Activated T-cell treated with anti-CD3 and anti-CD28 coated beads, Interleukin-2, amount 50 U/mL, for 4 hours (primary cell): ENCODE measurements around the gene CISH. TPM values are rescaled to one million over a fixed set of nuclear protein-coding genes. Genes with fewer than 3 reads are reported as not detected.

ENCODE experiments used
- ATAC-seq, 2 donors: fragments of 200-7000 bp; cut with Tn5 transposase; one replicate each; pipeline ENCODE4 v1.10.0; 2021
- DNase-seq: peaks from one replicate; pipeline ENCODE4 v3.0.0-alpha.2; 2020
- H3K27me3 Mint-ChIP-seq: one replicate; pipeline ENCODE4 v1.8.0; 2021; ENCODE audit warnings: low read depth, mixed read lengths
- H3K36me3 Mint-ChIP-seq: one replicate; pipeline ENCODE4 v1.8.0; 2022; ENCODE audit warnings: mixed read lengths; ENCODE audit not compliant: insufficient read depth
- H3K4me1 Mint-ChIP-seq: one replicate; pipeline ENCODE4 v1.8.0; 2021; ENCODE audit warnings: low read depth, mixed read lengths
- H3K4me3 Mint-ChIP-seq: one replicate; pipeline ENCODE4 v1.8.0; 2021; ENCODE audit warnings: mild to moderate bottlenecking, moderate library complexity, mixed read lengths
- H3K9me3 Mint-ChIP-seq: one replicate; pipeline ENCODE4 v1.8.0; 2021; ENCODE audit warnings: mixed read lengths
- total RNA-seq, 3 donors: library from RNA; stranded (reverse); gene quantifications; one replicate each; pipeline ENCODE4 v1.2.1, GENCODE V29; 2021

The CISH gene
- total RNA-seq, 3 donors from 2014 or later, result 223 to 268 (median 229) TPM

- Mint-ChIP-seq H3K4me3 (peak overlapping the region; percentile 51), H3K4me1 (peaks cover 88% of the 10 kb centered on the region), H3K9me3 (no peaks in the 10 kb centered on the region), H3K36me3 (peaks cover 50% of the 10 kb centered on the region), H3K27me3 (no peaks in the 10 kb centered on the region)
- ATAC-seq (no peak), DNase-seq (no peak)
Observed at GRCh38 chr3:50603261-50604109, 8.1 kb downstream of the CISH start.

DNA sequence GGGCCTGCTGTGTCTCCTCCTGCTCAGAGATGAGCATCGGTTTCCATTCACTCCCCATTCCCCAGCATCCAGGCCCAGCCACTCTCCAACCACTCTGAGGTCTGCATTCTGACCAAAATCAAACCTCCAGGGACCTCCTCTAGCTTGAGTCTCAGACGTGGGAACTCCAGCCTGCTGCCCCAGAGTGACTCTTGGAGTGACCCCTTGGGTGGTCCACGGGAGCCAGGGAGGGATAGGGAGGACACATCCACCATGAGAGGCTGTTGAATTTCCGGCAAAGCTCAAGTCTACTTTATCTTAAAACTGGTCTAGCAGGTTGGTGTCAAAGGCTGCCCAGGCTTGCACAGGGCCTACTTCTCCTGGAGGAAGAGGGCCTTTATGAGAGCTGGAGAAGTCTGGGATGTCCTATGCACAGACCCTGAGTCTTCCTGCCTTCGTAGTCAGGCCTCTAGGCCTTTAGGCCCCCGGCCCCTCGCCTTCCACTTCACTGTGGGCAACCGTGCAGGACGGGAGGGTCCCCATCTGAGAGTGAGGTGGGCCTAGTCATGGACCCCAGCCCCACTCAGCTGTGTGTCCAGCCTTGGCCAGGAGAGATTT is 8.9 kb downstream of the CISH start:
- Mint-ChIP-seq H3K27me3 (no peaks in the 10 kb centered on the region), H3K36me3 (peaks cover 45% of the 10 kb centered on the region)

DNA sequence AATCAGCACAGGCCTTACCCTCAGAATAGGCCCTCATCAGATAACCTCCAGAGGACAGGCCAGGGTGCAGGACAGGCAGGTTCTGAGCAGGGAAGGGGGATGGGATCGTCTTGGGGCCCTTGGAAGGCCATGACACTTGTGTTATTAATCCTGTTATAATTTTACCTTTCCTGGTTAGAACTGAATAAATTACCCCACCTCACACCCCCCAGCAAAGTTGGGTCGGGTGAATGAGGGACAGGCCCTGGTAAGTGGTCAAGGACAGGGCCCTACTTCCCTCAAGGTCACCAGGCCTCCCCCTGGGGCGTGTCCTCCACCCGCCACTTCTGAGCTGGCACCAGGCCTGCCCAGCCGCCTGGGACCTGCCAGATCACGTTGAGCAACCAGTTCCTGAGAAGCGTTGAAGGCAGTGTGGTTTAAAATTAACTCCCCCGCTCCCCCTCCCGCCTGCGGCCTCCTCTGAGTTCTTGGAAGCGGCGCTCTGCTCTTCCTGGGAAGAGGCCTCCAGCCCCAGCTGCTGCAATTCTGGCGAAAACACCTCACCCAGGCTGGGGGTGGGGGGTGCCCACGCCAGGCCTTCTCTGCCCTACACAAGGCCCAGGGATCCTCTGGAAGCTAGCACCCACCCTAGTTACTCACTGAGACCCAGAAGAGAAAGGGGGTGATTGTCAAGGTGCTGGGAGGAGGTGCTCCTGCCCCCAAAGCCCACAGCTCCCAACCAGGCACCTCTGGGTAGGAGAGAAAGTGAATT is 10.6 kb downstream of the CISH start:
- Mint-ChIP-seq H3K27me3 (no peaks in the 10 kb centered on the region), H3K36me3 (peaks cover 31% of the 10 kb centered on the region), H3K4me1 (peaks cover 76% of the 10 kb centered on the region), H3K4me3 (peak overlapping the region; percentile 78), H3K9me3 (no peaks in the 10 kb centered on the region)
- ATAC-seq (peak; percentile 76 to 78), DNase-seq (peak; percentile 93)

More for the DNA sequence above, 8.9 kb downstream of the CISH start:
- DNase-seq, result no peak
- Mint-ChIP-seq H3K9me3 (no peaks in the 10 kb centered on the region), H3K4me1 (peaks cover 83% of the 10 kb centered on the region), H3K4me3 (peak overlapping the region; percentile 78)
- no peak for ATAC-seq

- Mint-ChIP-seq H3K9me3 (no peaks in the 10 kb centered on the region), H3K4me1 (peaks cover 76% of the 10 kb centered on the region), H3K27me3 (no peaks in the 10 kb centered on the region), H3K4me3 (no peak overlapping the region), H3K36me3 (peaks cover 23% of the 10 kb centered on the region)
- DNase-seq, result no peak
- no peak for ATAC-seq
Observed at GRCh38 chr3:50600141-50600753, 11.3 kb downstream of the CISH start.

DNA sequence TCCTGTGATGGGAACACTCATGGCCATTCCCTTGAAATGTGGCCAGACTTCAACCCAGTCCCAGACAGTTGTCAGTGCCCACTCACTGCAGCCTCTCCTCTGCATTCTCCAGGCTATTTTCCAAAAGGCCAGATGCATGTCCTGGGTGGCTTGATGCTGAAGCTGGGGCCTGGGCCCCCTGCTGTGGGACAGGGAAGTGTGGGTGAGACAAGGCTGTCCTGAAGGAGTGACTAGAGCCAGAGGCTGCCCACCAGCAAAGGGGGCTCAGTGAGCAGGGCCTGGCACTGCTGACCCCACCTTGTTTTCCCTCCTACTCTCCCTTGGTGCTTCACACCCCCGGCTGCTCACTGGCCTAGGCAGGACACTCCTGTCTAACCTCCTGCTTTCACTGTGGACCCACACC is 11.9 kb downstream of the CISH start:
- H3K36me3 Mint-ChIP-seq, result peaks cover 18% of the 10 kb centered on the region
- H3K4me3 Mint-ChIP-seq, result no peak overlapping the region
- no peak for DNase-seq
- no peaks in the 10 kb centered on the region for H3K9me3 Mint-ChIP-seq
- no peaks in the 10 kb centered on the region for H3K27me3 Mint-ChIP-seq
- no peak for ATAC-seq
- peaks cover 76% of the 10 kb centered on the region for H3K4me1 Mint-ChIP-seq

- no peaks in the 10 kb centered on the region for H3K27me3 Mint-ChIP-seq
- H3K4me1 Mint-ChIP-seq, result peaks cover 76% of the 10 kb centered on the region
- H3K36me3 Mint-ChIP-seq, result peaks cover 14% of the 10 kb centered on the region
- DNase-seq (no peak), ATAC-seq (no peak)
- no peaks in the 10 kb centered on the region for H3K9me3 Mint-ChIP-seq
- H3K4me3 Mint-ChIP-seq, result no peak overlapping the region
Observed at GRCh38 chr3:50599115-50599715, 12.4 kb downstream of the CISH start.

GRCh38 chr3:50594253-50594785 is 17.3 kb downstream of the CISH start:
- no peak for DNase-seq
- H3K4me1 Mint-ChIP-seq, result peaks cover 73% of the 10 kb centered on the region
- no peaks in the 10 kb centered on the region for H3K9me3 Mint-ChIP-seq
- peaks cover 3% of the 10 kb centered on the region for H3K36me3 Mint-ChIP-seq
- no peaks in the 10 kb centered on the region for H3K27me3 Mint-ChIP-seq
- ATAC-seq, result no peak
- no peak overlapping the region for H3K4me3 Mint-ChIP-seq

DNA sequence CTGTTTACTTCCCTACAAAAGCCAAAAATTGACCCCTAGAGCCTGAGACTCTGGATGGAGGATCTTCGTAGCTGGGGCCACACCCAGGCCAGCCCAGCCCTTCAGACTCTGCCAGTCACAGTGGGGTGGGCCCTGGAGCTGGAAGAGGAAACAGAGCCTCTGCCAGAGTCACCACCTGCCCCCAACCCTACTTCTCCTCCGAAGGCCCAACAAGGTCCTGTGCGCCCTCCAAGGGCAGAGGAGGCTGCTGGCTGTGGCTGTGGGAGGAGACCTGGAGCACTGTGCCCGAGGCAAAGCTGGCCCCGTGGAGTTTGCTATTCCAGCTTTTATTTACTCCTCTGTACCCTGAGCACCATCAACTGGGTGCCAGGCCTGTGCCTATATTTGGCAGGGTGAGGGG is 19.0 kb downstream of the CISH start:
- no peaks in the 10 kb centered on the region for H3K36me3 Mint-ChIP-seq
- H3K4me1 Mint-ChIP-seq, result peaks cover 81% of the 10 kb centered on the region
- peak overlapping the region; percentile 27 for H3K4me3 Mint-ChIP-seq
- no peaks in the 10 kb centered on the region for H3K9me3 Mint-ChIP-seq
- H3K27me3 Mint-ChIP-seq, result no peaks in the 10 kb centered on the region
- no peak for DNase-seq
- no peak for ATAC-seq

DNA sequence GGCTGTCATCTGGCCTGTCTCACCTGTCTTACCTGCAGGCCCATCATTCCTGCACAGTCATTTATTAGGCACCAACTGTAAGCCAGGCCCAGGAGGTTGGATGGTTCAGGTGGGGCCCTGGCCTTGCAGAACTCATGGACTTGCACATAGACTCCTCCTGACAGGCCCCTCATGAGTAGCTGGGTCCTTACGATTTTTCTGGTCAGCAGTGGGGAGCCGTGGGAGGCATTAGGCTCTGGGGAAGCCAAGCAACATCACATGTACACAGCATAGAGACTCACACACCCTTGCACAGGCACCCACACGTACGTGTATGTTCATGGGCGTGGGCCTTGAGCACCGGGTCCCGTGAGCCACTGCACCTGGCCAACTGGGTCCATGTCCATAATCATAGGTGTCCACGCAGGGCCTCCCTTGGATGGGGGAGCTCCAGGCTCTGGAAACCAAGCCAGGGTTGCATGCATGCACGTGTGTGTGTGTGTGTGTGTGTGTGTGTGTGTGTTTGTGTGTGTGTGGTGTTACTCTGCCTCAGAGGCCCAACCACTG is 20.3 kb downstream of the CISH start:
- ATAC-seq, result peak; percentile 3 to 6
- Mint-ChIP-seq H3K36me3 (peaks cover 1% of the 10 kb centered on the region), H3K4me1 (peaks cover 90% of the 10 kb centered on the region)

DNA sequence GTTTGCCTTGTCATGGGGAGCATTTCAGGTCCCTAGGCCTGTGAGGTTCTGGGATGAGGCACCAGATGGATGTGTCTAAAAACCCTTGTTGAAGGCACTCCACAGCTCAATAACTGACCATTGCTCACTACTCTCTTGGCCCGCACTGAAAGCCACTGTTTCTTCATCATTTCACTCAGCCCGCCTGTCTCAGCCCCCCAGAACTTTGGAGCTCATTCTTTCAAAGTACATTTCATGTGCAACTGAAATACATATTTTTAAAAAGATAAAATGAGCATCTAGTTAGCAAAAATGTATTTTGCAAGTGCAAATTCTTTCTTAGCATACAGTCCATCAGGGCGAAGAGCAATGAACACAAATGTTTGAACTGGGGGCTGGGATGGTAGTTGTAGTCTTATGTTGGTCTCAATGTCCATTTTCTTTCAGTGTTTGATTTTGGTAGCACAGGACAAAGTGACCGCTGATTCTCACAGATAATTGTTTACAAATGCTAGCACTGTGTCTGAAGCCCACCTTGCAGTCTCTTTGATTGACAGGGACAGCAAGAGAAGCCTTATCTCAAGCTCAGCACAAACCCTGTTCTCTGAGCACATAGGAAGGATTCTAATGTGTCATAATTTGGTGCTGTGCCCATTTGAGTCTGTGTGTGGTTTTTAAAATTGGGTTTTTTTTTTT is 22.7 kb downstream of the CISH start:
- H3K9me3 Mint-ChIP-seq, result no peaks in the 10 kb centered on the region
- peaks cover 11% of the 10 kb centered on the region for H3K36me3 Mint-ChIP-seq
- peak overlapping the region; percentile 55 for H3K4me3 Mint-ChIP-seq
- peaks cover 87% of the 10 kb centered on the region for H3K4me1 Mint-ChIP-seq
- ATAC-seq, result no peak
- no peaks in the 10 kb centered on the region for H3K27me3 Mint-ChIP-seq
- no peak for DNase-seq

More for the DNA sequence above, 20.3 kb downstream of the CISH start:
- no peak for DNase-seq
- H3K4me3 Mint-ChIP-seq, result peak overlapping the region; percentile 58
- no peaks in the 10 kb centered on the region for H3K27me3 Mint-ChIP-seq
- H3K9me3 Mint-ChIP-seq, result no peaks in the 10 kb centered on the region

GRCh38 chr3:50587806-50588758 is 23.5 kb downstream of the CISH start:
- Mint-ChIP-seq H3K4me3 (peak overlapping the region; percentile 55), H3K27me3 (no peaks in the 10 kb centered on the region), H3K4me1 (peaks cover 83% of the 10 kb centered on the region), H3K36me3 (peaks cover 16% of the 10 kb centered on the region), H3K9me3 (no peaks in the 10 kb centered on the region)
- DNase-seq (peak; percentile 61), ATAC-seq (peak; percentile 52 to 54)

- Mint-ChIP-seq H3K9me3 (no peaks in the 10 kb centered on the region), H3K36me3 (peaks cover 17% of the 10 kb centered on the region), H3K27me3 (no peaks in the 10 kb centered on the region), H3K4me1 (peaks cover 80% of the 10 kb centered on the region), H3K4me3 (peak overlapping the region; percentile 27)
- ATAC-seq (no peak), DNase-seq (no peak)
Observed at GRCh38 chr3:50587373-50587772, 24.2 kb downstream of the CISH start.
